K562 (cell line): ENCODE results near the gene DENND6A. TPM values are rescaled to one million over a fixed set of nuclear protein-coding genes. Genes with fewer than 3 reads are reported as not detected.

Source experiments
- ATAC-seq: fragments of 200-7000 bp; cut with Tn5 transposase; 3 replicates; pipeline ENCODE4 v1.9.1; 2020; ENCODE audit warnings: moderate library complexity
- BruUV-seq: library from RNA; stranded (reverse); fragments of 400-500 nt; replicated peaks from 2 replicates; lab custom pipeline; 2021; lab: Mats Ljungman, UMichigan
- CTCF ChIA-PET: fragments of 300-600 bp; formaldehyde crosslinking; extraction: SDS; loops from one replicate; lab custom pipeline; 2021; ENCODE audit warnings: low intra/inter-chr PET ratio; lab: Yijun Ruan, JAX
- POLR2A ChIA-PET: fragments of 300-600, 350-650 bp; sonication (Branson Sonifier 250); formaldehyde crosslinking; extraction: SDS; loops from one replicate; lab custom pipeline; 2021; ENCODE audit warnings: antibody characterized with exemption, inconsistent platforms; lab: Yijun Ruan, JAX
- DNase-seq, 4 experiments: peaks; one replicate each; pipeline versions ENCODE4 v3.0.0 to v3.0.0-alpha.2; 2011 to 2018; ENCODE audit warnings: low spot score in 3 of 4, mixed read lengths in 3 of 4; ENCODE audit errors: extremely low read depth in 1 of 4
- FAIRE-seq: peaks from 2 replicates; lab custom pipeline; 2011; peaks lifted over from hg19 to GRCh38; lab: Jason Lieb, UNC
- H2AFZ ChIP-seq: 2 replicates; pipeline ENCODE4 v1.6.0; 2011; ENCODE audit warnings: low read depth, low read length, control low read depth, inconsistent platforms
- H3K27ac ChIP-seq: fragments of 200-600 bp; 3 replicates; pipeline ENCODE4 v1.8.0; 2011; ENCODE audit warnings: low read depth, mild to moderate bottlenecking, control low read depth, inconsistent platforms, low read length, moderate library complexity, mixed read lengths; ENCODE audit errors: extremely low read depth
- H3K27me3 ChIP-seq, 2 experiments: fragments of 300-600 bp in 1 of 2; 2 replicates in 1 of 2; 3 replicates in 1 of 2; pipeline versions ENCODE4 v1.6.0 to v1.8.0; 2011; ENCODE audit warnings: inconsistent platforms in 2 of 2, low read length in 2 of 2, mild to moderate bottlenecking in 1 of 2, mixed read lengths in 1 of 2, moderate library complexity in 1 of 2; ENCODE audit not compliant: control insufficient read depth in 2 of 2, insufficient read depth in 2 of 2
- H3K36me3 ChIP-seq: fragments of 300-600 bp; 3 replicates; pipeline ENCODE4 v1.8.0; 2011; ENCODE audit warnings: mild to moderate bottlenecking, low read length, inconsistent platforms; ENCODE audit not compliant: control insufficient read depth, insufficient read depth
- H3K4me1 ChIP-seq, 2 experiments: fragments of 200-600 bp in 1 of 2; replicated peaks in 1 of 2; 2 replicates in 1 of 2; 3 replicates in 1 of 2; pipeline versions ENCODE4 v1.5.1 to v1.8.0; 2011; ENCODE audit warnings: inconsistent platforms in 2 of 2, low read length in 2 of 2, mild to moderate bottlenecking in 1 of 2, mixed read lengths in 1 of 2, moderate library complexity in 1 of 2; ENCODE audit not compliant: control insufficient read depth in 2 of 2, insufficient read depth in 2 of 2
- H3K4me2 ChIP-seq: 2 replicates; pipeline ENCODE4 v1.6.1; 2011; ENCODE audit warnings: low read length, control low read depth, inconsistent platforms, mixed read lengths; ENCODE audit not compliant: insufficient read depth
- H3K4me3 ChIP-seq: fragments of 200-600 bp; sonication (generic), shearing (Covaris generic); 2 replicates; pipeline ENCODE4 v1.5.1; 2016; ENCODE audit warnings: control low read depth, inconsistent platforms
- H3K79me2 ChIP-seq: fragments of 200-600 bp; 3 replicates; pipeline ENCODE4 v1.8.0; 2011; ENCODE audit warnings: low read length, inconsistent platforms; ENCODE audit not compliant: control insufficient read depth, insufficient read depth
- H3K9ac ChIP-seq, 2 experiments: 2 replicates each; pipeline versions ENCODE4 v1.6.0 to v1.6.1; 2011; ENCODE audit warnings: low read depth in 2 of 2, low read length in 2 of 2, control low read depth in 1 of 2, inconsistent platforms in 1 of 2, mild to moderate bottlenecking in 1 of 2, mixed read lengths in 1 of 2; ENCODE audit not compliant: insufficient read depth in 1 of 2
- H3K9me1 ChIP-seq: one replicate; pipeline ENCODE4 v1.6.0; 2011; ENCODE audit warnings: inconsistent platforms, mild to moderate bottlenecking, low read length, moderate library complexity; ENCODE audit not compliant: control insufficient read depth, insufficient read depth
- H3K9me3 ChIP-seq: replicated peaks from 2 replicates; pipeline ENCODE4 v1.5.1; 2011; ENCODE audit warnings: low read depth, low read length, inconsistent platforms; ENCODE audit not compliant: control insufficient read depth, insufficient read depth
- H4K20me1 ChIP-seq: replicated peaks from 2 replicates; pipeline ENCODE4 v1.6.1; 2011; ENCODE audit warnings: low read length, inconsistent platforms, mixed read lengths; ENCODE audit not compliant: control insufficient read depth, insufficient read depth
- CBX8 ChIP-seq: fragments of 200-600 bp; sonication (generic); IDR thresholded peaks from 2 replicates; pipeline ENCODE4 v1.6.1; 2012; ENCODE audit warnings: borderline replicate concordance, mixed run types, low read depth, mild to moderate bottlenecking, moderate library complexity, mixed read lengths, low read length, control low read depth, inconsistent platforms; ENCODE audit not compliant: poor library complexity, severe bottlenecking; ENCODE audit errors: extremely low read depth
- CEBPG ChIP-seq, 3 experiments: fragments of 200-800 bp in 1 of 3; sonication (Bioruptor generic) in 1 of 3; sonication (generic) in 1 of 3; formaldehyde crosslinking in 1 of 3; IDR thresholded peaks in 2 of 3; conservative IDR thresholded peaks in 1 of 3; 2 replicates each; pipeline versions ENCODE4 v1.6.1 to v1.8.0; 2016 to 2022; ENCODE audit warnings: missing compliant biosample characterization in 2 of 3, missing genetic modification characterization in 2 of 3, mild to moderate bottlenecking in 1 of 3, missing genetic modification reagents in 1 of 3
- FIP1L1 ChIP-seq: fragments of 200-400 bp; formaldehyde crosslinking; IDR thresholded peaks from 2 replicates; pipeline ENCODE4 v1.6.1; 2018; ENCODE audit warnings: mild to moderate bottlenecking, low read depth, low read length; ENCODE audit not compliant: poor library complexity, severe bottlenecking
- FOSL1 ChIP-seq: fragments of 200-800 bp; sonication (Bioruptor generic); conservative IDR thresholded peaks from 2 replicates; pipeline ENCODE4 v1.6.1; 2016; ENCODE audit warnings: missing genetic modification characterization, missing compliant biosample characterization
- FOXO4 ChIP-seq: fragments of 450-650 bp; formaldehyde crosslinking; IDR thresholded peaks from 2 replicates; pipeline ENCODE4 v1.4.0; 2020; ENCODE audit warnings: mild to moderate bottlenecking, moderate library complexity
- GTF2B ChIP-seq: IDR thresholded peaks from 2 replicates; pipeline ENCODE4 v1.6.1; 2011; ENCODE audit not compliant: insufficient read length; ENCODE audit errors: extremely low read depth
- KLF6 ChIP-seq: fragments of 250-450 bp; sonication (Bioruptor Pico); IDR thresholded peaks from 2 replicates; pipeline ENCODE4 v1.4.0; 2020; ENCODE audit warnings: mild to moderate bottlenecking, moderate library complexity, borderline replicate concordance
- MAFF ChIP-seq: IDR thresholded peaks from 2 replicates; pipeline ENCODE4 v1.6.1; 2012; ENCODE audit warnings: low read length, improper control_type of control experiment
- MYNN ChIP-seq, 2 experiments: sonication (generic); formaldehyde crosslinking in 1 of 2; IDR thresholded peaks; 2 replicates each; pipeline versions ENCODE4 v1.5.0 to v1.6.1; 2016 to 2020; ENCODE audit warnings: antibody characterized with exemption in 1 of 2, missing genetic modification reagents in 1 of 2
- NCOA1 ChIP-seq: fragments of 450-650 bp; IDR thresholded peaks from 2 replicates; pipeline ENCODE4 v1.6.1; 2016; ENCODE audit warnings: low read depth
- RUNX1 ChIP-seq: sonication (generic); IDR thresholded peaks from 2 replicates; pipeline ENCODE4 v1.6.1; 2016; ENCODE audit warnings: antibody characterized with exemption, low read depth
- THAP12 ChIP-seq: fragments of 250-450 bp; sonication (Bioruptor Pico); IDR thresholded peaks from 2 replicates; pipeline ENCODE4 v1.9.0; 2021; ENCODE audit warnings: mild to moderate bottlenecking, inconsistent platforms
- ZBTB34 ChIP-seq: fragments of 250-450 bp; sonication (Bioruptor Pico); IDR thresholded peaks from 2 replicates; pipeline ENCODE4 v1.8.0; 2021; ENCODE audit warnings: mild to moderate bottlenecking, moderate library complexity
- ZC3H8 ChIP-seq: fragments of 450-650 bp; IDR thresholded peaks from 2 replicates; pipeline ENCODE4 v1.6.1; 2017
- WGBS: fragments of 100-300 bp; shearing (Covaris generic); methylation state at CpG from one replicate; pipeline ENCODE4 v1.1.6; 2016; ENCODE audit warnings: low coverage, mixed read lengths; ENCODE audit not compliant: insufficient coverage; ENCODE audit errors: missing lambda C conversion rate; 5-methylcytosine and 5-hydroxymethylcytosine counted together
- in situ Hi-C: fragments of 300-500 bp; cut with MboI; formaldehyde crosslinking; loops from 4 replicates; pipeline ENCODE4 v1.15.0; 2018; ENCODE audit warnings: inconsistent platforms, mixed read lengths
- intact Hi-C: fragments of 100-400 bp; cut with micrococcal nuclease; formaldehyde crosslinking; loops from 2 replicates; pipeline ENCODE4 v1.14.2; 2022
- polyA plus RNA-seq, 8 experiments: library from polyadenylated mRNA; depleted of rRNA in 4 of 8; stranded (reverse) in 5 of 8; unstranded in 3 of 8; fragments of >200 nt; fragmentation: Nextera tagmentation in 2 of 8; fragmentation: Illumina TruSeq in 1 of 8; extraction: Ambion mirVana in 2 of 8; extraction: Trizol in 1 of 8; gene quantifications; 2 replicates each; pipeline versions ENCODE4 v1.2.1 to v1.2.3, GENCODE V29; 2011 to 2014; ENCODE audit warnings: inconsistent platforms in 1 of 8, missing spikeins in 1 of 8
- total RNA-seq, 7 experiments: library from RNA; depleted of rRNA in 6 of 7; stranded (reverse); fragments of >200 nt in 6 of 7; fragmentation: Illumina TruSeq in 2 of 7; extraction: Trizol in 2 of 7; gene quantifications; 2 replicates each; pipeline versions ENCODE4 v1.2.1 to v1.2.3, GENCODE V29; 2011 to 2021; ENCODE audit warnings: low replicate concordance in 1 of 7

DENND6A gene
- total and polyA plus RNA-seq, 9 of the 15 experiments (the other 6 are each of a cell fraction or from before 2014, with no cell fraction given), result 1.5 to 12.7 (median 7.1) TPM

GRCh38 chr3:57709559-57709958, 16.7 kb upstream of the DENND6A start:
- no peak overlapping the region for H3K4me2 ChIP-seq
- ATAC-seq (no peak), DNase-seq (no peak), FAIRE-seq (no peak)
- H3K9ac ChIP-seq, result no peak overlapping the region
- H3K4me1 ChIP-seq, result no peaks in the 10 kb centered on the region; a peak in 1 of 5 replicates
- H3K9me1 ChIP-seq, result no peaks in the 10 kb centered on the region
- H3K9me3 ChIP-seq, result no peaks in the 10 kb centered on the region
- H3K4me3 ChIP-seq, result no peak overlapping the region
- H3K27me3 ChIP-seq, result no peaks in the 10 kb centered on the region
- POLR2A ChIA-PET, result interaction anchor here (0.8 kb wide), 1 partner anchor 530 kb away, joined by 3 read pairs; no protein-coding TSS in a partner anchor
- H4K20me1 ChIP-seq, result no peaks in the 10 kb centered on the region
- no TSS peak for BruUV-seq
- no peaks in the 10 kb centered on the region for H3K79me2 ChIP-seq
- CTCF ChIA-PET, result no interaction called here
- 0% methylated on average over 2 of the region's 2 CpGs for WGBS
- in situ Hi-C loops (no loop called here), intact Hi-C loops (no loop called here)
- peak overlapping the region; percentile 59 for H2AFZ ChIP-seq
- H3K27ac ChIP-seq, result no peak overlapping the region
- no peaks in the 10 kb centered on the region for H3K36me3 ChIP-seq
- no peak for TF ChIP-seq GTF2B
- TF ChIP-seq THAP12 (CRISPR knock-in tag), result no peak
- TF ChIP-seq MAFF, result no peak
- TF ChIP-seq FOSL1 (tag), result no peak
- TF ChIP-seq NCOA1, result no peak
- no peak for TF ChIP-seq ZC3H8
- TF ChIP-seq FOXO4 (CRISPR knock-in tag), result no peak
- no peak for TF ChIP-seq ZBTB34 (CRISPR knock-in tag)
- no peak for TF ChIP-seq KLF6 (CRISPR knock-in tag)
- TF ChIP-seq CBX8, result no peak
- no peak for TF ChIP-seq RUNX1
- TF ChIP-seq MYNN (IDR thresholded peaks at IDR 0.05), result no peak
- no peak for TF ChIP-seq MYNN (CRISPR knock-in tag; IDR thresholded peaks at IDR 0.05)
- TF ChIP-seq FIP1L1, result no peak
- TF ChIP-seq CEBPG (CRISPR knock-in tag; IDR thresholded peaks at IDR 0.05), result no peak
- no peak for TF ChIP-seq CEBPG (tag; conservative IDR thresholded peaks at IDR 0.05 in 1 of 2, IDR thresholded peaks at IDR 0.05 in 1 of 2)
